GM18526 (cell line): ENCODE results near the gene NUBPL.

Source experiments
- POLR2A ChIP-seq: IDR thresholded peaks from 3 replicates; pipeline ENCODE4 v1.6.1; 2011; ENCODE audit not compliant: insufficient read length; ENCODE audit errors: extremely low read depth

NUBPL gene

DNA sequence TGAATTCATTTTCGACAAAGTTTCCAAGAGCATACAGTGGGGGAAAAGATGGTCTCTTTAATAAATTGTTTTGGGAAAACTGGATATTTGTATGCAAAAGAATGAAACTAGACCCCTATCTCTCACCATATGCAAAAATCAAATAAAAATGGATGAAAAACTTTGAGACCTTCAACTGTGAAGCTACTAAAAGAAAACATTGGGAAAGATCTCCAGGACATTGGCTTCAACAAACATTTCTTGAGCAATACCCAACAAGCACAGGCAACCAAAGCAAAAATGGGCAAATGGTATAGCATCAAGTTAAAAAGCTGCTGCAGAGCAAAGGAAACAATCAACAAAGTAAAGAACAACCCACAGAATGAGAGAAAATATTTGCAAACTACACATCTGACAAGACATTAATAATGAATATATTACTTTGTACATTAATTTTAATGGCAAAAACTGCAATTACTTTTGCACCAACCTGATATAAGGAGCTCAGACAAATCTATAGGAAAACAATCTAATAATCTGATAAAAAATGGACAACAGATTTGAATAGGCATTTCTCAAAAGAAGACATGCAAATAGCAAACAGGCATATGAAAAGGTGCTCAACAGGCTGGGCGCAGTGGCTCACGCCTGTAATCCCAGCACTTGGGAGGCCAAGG is 50.7 kb downstream of the NUBPL start:
- TF ChIP-seq POLR2A, result no peak

DNA sequence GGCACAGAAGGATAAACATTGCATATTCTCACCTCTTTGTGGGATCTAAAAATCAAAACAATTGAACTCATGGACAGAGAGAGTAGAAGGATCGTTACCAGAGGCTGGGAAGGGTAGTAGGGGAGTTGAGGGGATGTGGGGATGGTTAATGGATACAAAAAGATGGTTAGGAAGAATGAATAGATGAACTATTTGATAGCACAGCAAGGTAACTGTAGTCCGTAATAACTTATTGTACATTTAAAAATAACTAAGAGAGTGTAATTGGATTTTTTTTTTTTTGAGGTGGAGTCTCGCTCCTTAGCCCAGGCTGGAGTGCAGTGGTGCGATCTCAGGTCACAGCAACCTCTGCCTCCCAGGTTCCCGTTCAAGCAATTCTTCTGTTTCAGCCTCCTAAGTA is 52.0 kb downstream of the NUBPL start:
- no peak for TF ChIP-seq POLR2A

- no peak for TF ChIP-seq POLR2A
Measured at GRCh38 chr14:31619440-31619839, 58.2 kb downstream of the NUBPL start.

DNA sequence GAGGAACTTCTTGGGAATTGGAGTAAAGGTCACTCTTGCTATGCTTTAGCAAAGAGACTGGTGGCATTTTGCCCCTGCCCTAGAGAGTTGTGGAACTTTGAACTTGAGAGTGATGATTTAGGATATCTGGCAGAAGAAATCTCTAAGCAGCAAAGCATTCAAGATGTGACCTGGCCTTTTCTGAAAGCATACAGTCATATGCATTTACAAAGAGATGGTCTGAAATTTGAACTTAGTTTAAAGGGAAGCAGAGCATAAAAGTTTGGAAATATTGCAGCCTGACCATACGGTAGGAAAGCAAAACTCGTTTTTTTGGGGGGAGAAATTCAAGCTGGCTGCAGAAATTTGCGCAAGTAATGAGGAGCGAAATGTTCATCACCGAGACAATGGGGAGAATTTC is 60.9 kb downstream of the NUBPL start:
- TF ChIP-seq POLR2A, result no peak

- TF ChIP-seq POLR2A, result no peak
Measured at GRCh38 chr14:31657917-31658316, 96.7 kb downstream of the NUBPL start.

- TF ChIP-seq POLR2A, result no peak
Measured at GRCh38 chr14:31659278-31659677, 98.1 kb downstream of the NUBPL start.

DNA sequence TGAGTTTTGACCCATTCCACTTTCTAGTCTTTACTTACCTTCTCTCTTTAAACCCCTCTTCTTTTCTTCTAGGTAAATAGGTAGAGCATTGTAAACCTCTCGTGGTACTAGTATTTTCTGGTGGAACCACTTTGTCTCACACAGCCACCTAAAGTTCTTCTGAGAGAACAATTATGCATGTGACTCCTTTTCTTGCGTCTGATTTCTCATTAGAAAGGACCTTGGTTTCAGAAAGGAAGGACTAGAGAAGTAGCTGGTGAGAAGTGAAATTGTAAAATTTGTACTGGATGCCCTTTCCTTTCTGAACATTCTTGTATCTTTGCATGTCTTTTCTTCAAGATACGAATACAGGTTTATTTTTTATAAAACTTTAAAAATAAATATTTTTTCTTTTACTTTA is 99.0 kb downstream of the NUBPL start:
- TF ChIP-seq POLR2A, result no peak

- TF ChIP-seq POLR2A, result no peak
Measured at GRCh38 chr14:31660728-31661127, 99.5 kb downstream of the NUBPL start.

- no peak for TF ChIP-seq POLR2A
Measured at GRCh38 chr14:31668348-31668747, 107.1 kb downstream of the NUBPL start.

DNA sequence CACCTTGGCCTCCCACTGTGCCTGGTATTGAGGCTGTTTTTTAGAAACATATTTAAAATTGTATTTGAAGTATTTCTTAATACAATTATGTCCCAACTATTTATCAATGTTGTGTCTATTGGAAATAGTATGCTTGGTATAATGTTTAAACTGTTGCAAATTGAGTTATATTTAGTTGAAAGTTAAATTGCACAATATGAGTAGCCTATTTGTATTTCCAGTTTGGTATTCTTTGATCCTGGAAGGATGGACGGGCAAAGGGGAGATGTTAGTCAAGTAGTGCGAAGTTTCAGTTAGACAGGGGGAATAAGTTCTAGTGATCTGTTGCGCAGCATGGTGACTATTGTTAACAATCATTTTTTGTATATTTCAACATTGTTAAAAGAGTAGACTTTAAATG is 111.5 kb downstream of the NUBPL start:
- TF ChIP-seq POLR2A, result no peak

DNA sequence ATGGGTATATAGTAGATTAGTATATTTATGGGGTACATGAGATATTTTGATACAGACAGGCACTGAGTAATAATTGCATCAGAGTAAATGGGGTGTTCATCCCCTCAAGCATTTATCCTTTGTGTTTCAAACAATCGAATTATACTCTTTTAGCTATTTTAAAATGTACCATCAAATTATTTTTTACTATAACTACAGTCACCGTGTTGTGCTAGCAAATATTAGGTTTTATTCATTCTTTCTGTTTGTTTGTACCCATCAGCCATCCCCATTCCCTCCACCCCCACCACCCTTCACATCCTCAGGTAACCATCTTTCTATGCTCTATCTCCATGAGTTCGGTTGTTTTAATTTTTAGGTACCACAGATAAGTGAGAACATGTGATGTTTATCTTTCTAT is 115.8 kb downstream of the NUBPL start:
- no peak for TF ChIP-seq POLR2A

DNA sequence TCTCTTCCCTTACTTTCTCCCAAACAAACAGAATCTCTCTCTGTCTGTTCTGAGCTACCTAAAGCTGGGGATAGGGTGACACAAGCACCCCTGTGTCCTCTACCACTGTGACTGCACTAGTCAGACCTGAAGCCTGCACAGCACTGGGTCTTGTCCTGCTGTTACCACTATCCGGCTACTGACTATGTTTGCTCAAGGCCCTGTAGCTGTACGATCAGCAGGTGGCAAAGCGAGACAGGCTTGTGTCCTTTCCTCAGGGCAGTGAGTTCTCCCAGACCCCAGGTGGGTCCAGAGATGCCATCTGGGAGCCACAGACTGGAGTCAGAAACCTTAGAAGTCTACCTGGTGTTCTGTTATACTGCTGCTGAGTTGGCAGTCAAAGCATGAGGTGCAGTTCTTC is 116.4 kb downstream of the NUBPL start:
- TF ChIP-seq POLR2A, result no peak

- TF ChIP-seq POLR2A, result no peak
Measured at GRCh38 chr14:31678421-31679249, 117.4 kb downstream of the NUBPL start.

DNA sequence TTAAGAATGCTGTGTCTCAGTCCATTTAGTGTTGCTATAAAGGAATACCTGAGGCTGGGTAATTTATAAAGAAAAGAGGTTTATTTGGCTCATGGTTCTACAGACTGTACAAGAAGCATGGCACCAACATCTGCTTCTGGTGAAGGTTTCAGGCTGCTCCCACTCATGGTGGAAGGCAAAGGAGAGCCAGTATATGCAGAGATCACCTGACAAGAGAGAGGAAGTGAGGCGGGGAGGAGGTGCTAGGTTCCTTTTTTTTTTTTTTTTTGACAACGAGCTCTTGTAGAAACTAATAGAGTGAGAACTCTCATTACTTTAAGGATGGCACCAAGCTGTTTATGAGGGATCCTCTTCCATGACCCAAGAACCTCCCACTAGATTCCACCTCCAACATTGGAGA is 121.6 kb downstream of the NUBPL start:
- TF ChIP-seq POLR2A, result no peak

- no peak for TF ChIP-seq POLR2A
Measured at GRCh38 chr14:31687726-31688125, 126.5 kb downstream of the NUBPL start.

- no peak for TF ChIP-seq POLR2A
Measured at GRCh38 chr14:31690056-31690455, 128.9 kb downstream of the NUBPL start.

- TF ChIP-seq POLR2A, result no peak
Measured at GRCh38 chr14:31692376-31692781, 131.2 kb downstream of the NUBPL start.
